Upper lobe of left lung (tissue), 6 donors: Measurements from ENCODE around the gene MARCHF7. TPM values are rescaled to one million over a fixed set of nuclear protein-coding genes. Genes with fewer than 3 reads are reported as not detected.

Experiments
- ATAC-seq, 2 donors: fragments of 200-7000 bp; cut with Tn5 transposase; one replicate each; pipeline ENCODE4 v1.9.1; 2022; ENCODE audit warnings: mild to moderate bottlenecking in 2 of 2, moderate library complexity in 2 of 2; ENCODE audit not compliant: low FRiP score in 2 of 2
- DNase-seq, 2 donors: peaks; one replicate each; pipeline ENCODE4 v3.0.0-alpha.2; 2019 to 2020
- H3K27ac ChIP-seq, 4 donors: fragments of 200-600 bp; sonication (generic); one replicate each; pipeline ENCODE4 v1.5.1; 2016 to 2019
- H3K27me3 ChIP-seq, 4 donors: fragments of 200-600 bp; sonication (generic); one replicate each; pipeline ENCODE4 v1.5.1; 2017 to 2019
- H3K36me3 ChIP-seq, 4 donors: fragments of 200-600 bp; sonication (generic); one replicate each; pipeline ENCODE4 v1.5.1; 2016 to 2019
- H3K4me1 ChIP-seq, 4 donors: fragments of 200-600 bp; sonication (generic); one replicate each; pipeline ENCODE4 v1.5.1; 2018 to 2019
- H3K4me3 ChIP-seq, 4 donors: fragments of 200-600 bp; sonication (generic); one replicate each; pipeline ENCODE4 v1.5.1; 2017 to 2019; ENCODE audit warnings: mild to moderate bottlenecking in 2 of 4, moderate library complexity in 1 of 4
- H3K9me3 ChIP-seq, 4 donors: fragments of 200-600 bp; sonication (generic); one replicate each; pipeline ENCODE4 v1.5.1; 2018 to 2019
- CTCF ChIP-seq, 6 experiments: fragments of 450-650 bp in 4 of 6; fragments of 200-600 bp in 2 of 6; sonication (generic) in 2 of 6; IDR thresholded peaks; one replicate each; pipeline ENCODE4 v1.5.1; 2016 to 2019; ENCODE audit warnings: antibody characterized with exemption in 6 of 6
- EP300 ChIP-seq, 4 donors: sonication (generic); formaldehyde crosslinking; IDR thresholded peaks; one replicate each; pipeline ENCODE4 v1.5.1; 2017; ENCODE audit warnings: antibody characterized with exemption in 4 of 4, control low read depth in 2 of 4
- POLR2A ChIP-seq, 4 donors: fragments of 450-650 bp; IDR thresholded peaks; one replicate each; pipeline ENCODE4 v1.5.1; 2016 to 2017; ENCODE audit warnings: antibody characterized with exemption in 4 of 4, mild to moderate bottlenecking in 2 of 4
- POLR2AphosphoS5 ChIP-seq, 2 donors: sonication (generic); formaldehyde crosslinking; IDR thresholded peaks; one replicate each; pipeline ENCODE4 v1.5.1; 2017; ENCODE audit warnings: antibody characterized with exemption in 2 of 2
- WGBS, 2 donors: methylation state at CpG; one replicate each; pipeline ENCODE4 v1.1.5; 2017 to 2018; 5-methylcytosine and 5-hydroxymethylcytosine counted together
- total RNA-seq, 6 donors: library from RNA; depleted of rRNA in 4 of 6; stranded (reverse); fragments of >200 nt in 4 of 6; gene quantifications; one replicate each; pipeline versions ENCODE4 v1.1.0 to v1.2.1, GENCODE V29; 2016 to 2021
- donor health status: DM: no; HTN: no; CAD: no; lungs with moderate emphysema.
- donor health status: DM: no; HTN: yes; CAD: no; lungs with severe emphysema.

The MARCHF7 gene
- total RNA-seq, 6 donors from 2014 or later, result 64.6 to 135 (median 78.1) TPM

GRCh38 chr2:159758239-159758638 is 45.9 kb downstream of the MARCHF7 start:
- no peak overlapping the region for H3K4me3 ChIP-seq
- H3K27ac ChIP-seq, result peak overlapping the region in 2 of 4 donors; percentile 17
- peaks cover 6 to 79% (median 16%) of the 10 kb centered on the region in 4 donors for H3K36me3 ChIP-seq
- peaks cover 13 to 27% (median 23%) of the 10 kb centered on the region in 4 donors for H3K4me1 ChIP-seq
- TF ChIP-seq CTCF (IDR thresholded peaks at IDR 0.05), result no peak
- no peak for TF ChIP-seq POLR2AphosphoS5 (IDR thresholded peaks at IDR 0.05)
- no peak for TF ChIP-seq EP300 (IDR thresholded peaks at IDR 0.05)
- TF ChIP-seq POLR2A (IDR thresholded peaks at IDR 0.05), result no peak
- H3K27me3 ChIP-seq, result no peaks in the 10 kb centered on the region
- DNase-seq (no peak), ATAC-seq (no peak)
- 8 to 33% methylated on average over 1 of the region's 1 CpG for WGBS, 2 donors
- no peaks in the 10 kb centered on the region for H3K9me3 ChIP-seq

DNA sequence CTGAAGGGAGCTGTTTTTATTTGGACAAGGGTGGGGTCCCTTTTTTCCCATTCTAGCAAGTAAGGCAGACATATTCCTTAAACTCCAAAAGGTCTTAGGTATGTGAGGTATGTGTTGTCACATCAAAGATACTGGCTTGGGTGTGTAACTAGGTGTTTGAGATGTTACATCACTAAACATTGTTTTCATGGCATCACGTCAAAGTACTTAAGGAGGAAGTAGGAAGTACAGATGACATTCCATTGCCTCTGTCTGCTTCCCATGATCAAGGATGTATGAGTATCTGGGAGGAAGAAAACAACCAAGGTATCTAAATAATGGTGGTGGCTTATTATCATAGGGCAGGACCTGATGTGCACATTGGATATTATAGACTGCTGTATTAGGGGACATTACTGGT is 46.4 kb downstream of the MARCHF7 start:
- peak; percentile 56 to 70 for ATAC-seq
- DNase-seq, result no peak
- Histone ChIP-seq H3K27ac (peak overlapping the region in 2 of 4 donors; percentile 17), H3K4me1 (peaks cover 13 to 27% (median 19%) of the 10 kb centered on the region in 4 donors), H3K27me3 (no peaks in the 10 kb centered on the region), H3K9me3 (no peaks in the 10 kb centered on the region), H3K36me3 (peaks cover 6 to 81% (median 16%) of the 10 kb centered on the region in 4 donors), H3K4me3 (no peak overlapping the region)
- WGBS, 2 donors, result 38% methylated on average over 1 of the region's 1 CpG
- no peak for TF ChIP-seq POLR2AphosphoS5 (IDR thresholded peaks at IDR 0.05)

- Histone ChIP-seq H3K9me3 (no peaks in the 10 kb centered on the region), H3K4me3 (no peak overlapping the region), H3K4me1 (peaks cover 13 to 20% (median 16%) of the 10 kb centered on the region in 4 donors), H3K27me3 (no peaks in the 10 kb centered on the region), H3K36me3 (peaks cover 6 to 81% (median 16%) of the 10 kb centered on the region in 4 donors), H3K27ac (no peak overlapping the region)
- WGBS, 2 donors, result 64 to 67% methylated on average over 3 of the region's 3 CpGs
- ATAC-seq, result peak; percentile 70 to 83
- no peak for DNase-seq
- TF ChIP-seq POLR2AphosphoS5 (IDR thresholded peaks at IDR 0.05), result no peak
- TF ChIP-seq EP300 (IDR thresholded peaks at IDR 0.05), result no peak
- TF ChIP-seq CTCF (IDR thresholded peaks at IDR 0.05), result no peak
- no peak for TF ChIP-seq POLR2A (IDR thresholded peaks at IDR 0.05)
These were observed 47.3 kb downstream of the MARCHF7 start for GRCh38 chr2:159759577-159759976.

- no peaks in the 10 kb centered on the region for H3K27me3 ChIP-seq
- peaks cover 13 to 18% (median 15%) of the 10 kb centered on the region in 4 donors for H3K4me1 ChIP-seq
- H3K36me3 ChIP-seq, result peaks cover 6 to 87% (median 16%) of the 10 kb centered on the region in 4 donors
- ATAC-seq, result no peak
- no peak overlapping the region for H3K4me3 ChIP-seq
- no peak for DNase-seq
- H3K27ac ChIP-seq, result no peak overlapping the region
- no peaks in the 10 kb centered on the region for H3K9me3 ChIP-seq
- TF ChIP-seq CTCF (IDR thresholded peaks at IDR 0.05), result no peak
These were observed 48.0 kb downstream of the MARCHF7 start for GRCh38 chr2:159760326-159760725.

DNA sequence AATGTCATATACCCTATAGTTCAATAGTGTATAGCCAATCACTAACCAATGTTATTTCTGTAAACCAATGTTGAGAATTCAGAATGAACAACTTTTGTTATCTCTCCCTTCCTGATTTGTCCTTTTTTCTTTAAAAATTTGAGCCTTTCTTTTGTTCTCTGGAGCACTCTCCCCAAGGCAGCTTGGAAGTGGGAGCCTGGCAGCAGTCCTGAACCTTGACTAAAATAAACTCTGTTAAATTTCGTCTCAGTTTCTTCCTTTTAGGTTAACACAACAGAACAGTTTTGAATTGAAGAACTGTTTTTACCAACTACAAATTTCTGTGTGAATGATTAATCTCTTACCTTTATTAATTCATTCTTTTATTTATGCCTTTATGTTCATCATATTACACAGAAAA is 49.8 kb downstream of the MARCHF7 start:
- TF ChIP-seq POLR2AphosphoS5 (IDR thresholded peaks at IDR 0.05), result no peak
- TF ChIP-seq EP300 (IDR thresholded peaks at IDR 0.05), result no peak
- TF ChIP-seq CTCF (IDR thresholded peaks at IDR 0.05), result no peak
- no peak for TF ChIP-seq POLR2A (IDR thresholded peaks at IDR 0.05)
- peaks cover 11 to 18% (median 12%) of the 10 kb centered on the region in 4 donors for H3K4me1 ChIP-seq
- no peak for DNase-seq
- H3K27ac ChIP-seq, result no peak overlapping the region
- WGBS, 2 donors, result 38 to 43% methylated on average over 1 of the region's 1 CpG
- peaks cover 11 to 91% (median 15%) of the 10 kb centered on the region in 4 donors for H3K36me3 ChIP-seq
- no peaks in the 10 kb centered on the region for H3K27me3 ChIP-seq
- no peak overlapping the region for H3K4me3 ChIP-seq
- ATAC-seq, result no peak
- no peaks in the 10 kb centered on the region for H3K9me3 ChIP-seq

Other genes starting within 250 kb of the MARCHF7 start
- gene BAZ2B, start 96.0 kb upstream of the MARCHF7 start, total RNA-seq, result 100 to 1,000 TPM in 3 of 6 donors, 10 to 100 TPM in 3; 59.4 to 233 (median 103) TPM
- gene CD302, start 85.7 kb downstream of the MARCHF7 start, total RNA-seq, result 100 to 1,000 TPM in 2 of 6 donors, 10 to 100 TPM in 4; 36.7 to 142 (median 83.0) TPM
- gene LY75, start 192.2 kb downstream of the MARCHF7 start, total RNA-seq, result 10 to 100 TPM in 5 of 6 donors, 1 to 10 TPM in 1; 4.9 to 20.5 (median 14.2) TPM